Lung (tissue), 12 donors: ENCODE measurements around the gene COX7A2L. TPM values are rescaled to one million over a fixed set of nuclear protein-coding genes. Genes with fewer than 3 reads are reported as not detected.

ENCODE experiments used
- ATAC-seq: fragments of 200-7000 bp; cut with Tn5 transposase; one replicate; pipeline ENCODE4 v1.9.1; 2020; ENCODE audit warnings: moderate number of reproducible peaks; ENCODE audit not compliant: insufficient read depth, low FRiP score
- DNase-seq, 3 donors: peaks; one replicate each; pipeline ENCODE4 v3.0.0-alpha.2; 2013 to 2017
- H3K27ac ChIP-seq, 2 donors: one replicate each; pipeline ENCODE4 v1.5.1; 2013; ENCODE audit warnings: mild to moderate bottlenecking in 2 of 2, moderate library complexity in 2 of 2, control low read depth in 1 of 2, inconsistent platforms in 1 of 2, low read depth in 1 of 2, low read length in 1 of 2
- H3K27me3 ChIP-seq, 3 donors: one replicate each; pipeline ENCODE4 v1.5.1; 2013; ENCODE audit warnings: low read length in 2 of 3; ENCODE audit not compliant: control insufficient read depth in 3 of 3, insufficient read depth in 3 of 3
- H3K36me3 ChIP-seq, 4 donors: one replicate each; pipeline ENCODE4 v1.5.1; 2013; ENCODE audit warnings: low read length in 4 of 4, mild to moderate bottlenecking in 1 of 4, moderate library complexity in 1 of 4; ENCODE audit not compliant: control insufficient read depth in 4 of 4, insufficient read depth in 4 of 4
- H3K4me1 ChIP-seq, 5 donors: one replicate each; pipeline ENCODE4 v1.5.1; 2013; ENCODE audit warnings: low read length in 5 of 5, mild to moderate bottlenecking in 2 of 5, moderate library complexity in 1 of 5; ENCODE audit not compliant: control insufficient read depth in 5 of 5, insufficient read depth in 5 of 5
- H3K4me3 ChIP-seq: one replicate; pipeline ENCODE4 v1.5.1; 2013; ENCODE audit warnings: mild to moderate bottlenecking, control low read depth, moderate library complexity
- H3K9ac ChIP-seq, 2 donors: one replicate each; pipeline ENCODE4 v1.5.1; 2013; ENCODE audit warnings: low read length in 2 of 2, control low read depth in 1 of 2; ENCODE audit not compliant: insufficient read depth in 1 of 2
- H3K9me3 ChIP-seq, 4 donors: one replicate each; pipeline ENCODE4 v1.5.1; 2013; ENCODE audit warnings: low read length in 3 of 4, mild to moderate bottlenecking in 1 of 4, moderate library complexity in 1 of 4; ENCODE audit not compliant: control insufficient read depth in 4 of 4, insufficient read depth in 3 of 4
- WGBS, 2 donors: extraction: QIAGEN DNeasy Blood & Tissue Kit; methylation state at CpG; one replicate each; pipeline ENCODE4 v1.1.7; 2013; 5-methylcytosine and 5-hydroxymethylcytosine counted together
- polyA plus RNA-seq, 2 donors: library from polyadenylated mRNA; stranded (reverse); fragments of 200-250 nt; gene quantifications; one replicate each; pipeline ENCODE4 v1.2.1, GENCODE V29; 2013
- total RNA-seq, 2 donors: library from RNA; depleted of rRNA in 1 of 2; stranded (reverse); fragments of >200 nt in 1 of 2; gene quantifications; one replicate each; pipeline ENCODE4 v1.2.1, GENCODE V29; 2014 to 2021
- TF ChIP-seq, protein P1 (sequence below): IDR thresholded peaks from 2 replicates; pipeline ENCODE4 v1.5.1; 2012; ENCODE audit warnings: mild to moderate bottlenecking; ENCODE audit errors: control extremely low read depth, extremely low read depth
- donor health status: control.
- donor health status: control.
- donor health status: Bipolar disorder and iron deficiency.
- donor health status: healthy.
- donor health status: DM: yes; HTN: yes; CAD: no.

Gene COX7A2L
- total and polyA plus RNA-seq, 4 donors = 80.4 to 113 (median 103) TPM

DNA sequence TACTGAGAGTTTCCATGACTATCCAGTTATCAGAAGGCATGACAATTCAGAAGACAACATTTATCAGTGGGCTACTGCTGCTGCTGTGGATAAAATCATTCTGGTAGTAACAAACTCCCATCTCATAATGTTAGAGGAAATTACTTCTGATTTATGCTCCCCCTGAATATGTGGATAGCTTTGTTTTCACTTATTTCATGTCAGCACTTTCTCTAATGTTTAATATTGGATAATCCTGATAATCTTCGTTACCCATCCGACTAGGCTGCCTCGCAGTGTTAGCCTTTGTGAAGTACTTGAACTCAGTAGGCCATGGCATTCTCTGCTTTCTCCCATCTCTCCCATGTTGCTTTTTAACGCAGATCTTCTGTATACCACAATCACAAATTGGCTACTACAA, 28.4 kb downstream of the COX7A2L start:
- DNase-seq (no peak), ATAC-seq (no peak)
- Histone ChIP-seq H3K9me3 (no peaks in the 10 kb centered on the region), H3K9ac (no peak overlapping the region), H3K4me1 (peaks cover 0 to 4% (median 0%) of the 10 kb centered on the region in 5 donors), H3K27me3 (no peaks in the 10 kb centered on the region), H3K27ac (no peak overlapping the region), H3K36me3 (peaks cover 16 to 60% (median 23%) of the 10 kb centered on the region in 4 donors), H3K4me3 (no peak overlapping the region)
- 92 to 97% methylated on average over 4 of the region's 4 CpGs for WGBS, 2 donors
- TF ChIP-seq, protein P1, sequence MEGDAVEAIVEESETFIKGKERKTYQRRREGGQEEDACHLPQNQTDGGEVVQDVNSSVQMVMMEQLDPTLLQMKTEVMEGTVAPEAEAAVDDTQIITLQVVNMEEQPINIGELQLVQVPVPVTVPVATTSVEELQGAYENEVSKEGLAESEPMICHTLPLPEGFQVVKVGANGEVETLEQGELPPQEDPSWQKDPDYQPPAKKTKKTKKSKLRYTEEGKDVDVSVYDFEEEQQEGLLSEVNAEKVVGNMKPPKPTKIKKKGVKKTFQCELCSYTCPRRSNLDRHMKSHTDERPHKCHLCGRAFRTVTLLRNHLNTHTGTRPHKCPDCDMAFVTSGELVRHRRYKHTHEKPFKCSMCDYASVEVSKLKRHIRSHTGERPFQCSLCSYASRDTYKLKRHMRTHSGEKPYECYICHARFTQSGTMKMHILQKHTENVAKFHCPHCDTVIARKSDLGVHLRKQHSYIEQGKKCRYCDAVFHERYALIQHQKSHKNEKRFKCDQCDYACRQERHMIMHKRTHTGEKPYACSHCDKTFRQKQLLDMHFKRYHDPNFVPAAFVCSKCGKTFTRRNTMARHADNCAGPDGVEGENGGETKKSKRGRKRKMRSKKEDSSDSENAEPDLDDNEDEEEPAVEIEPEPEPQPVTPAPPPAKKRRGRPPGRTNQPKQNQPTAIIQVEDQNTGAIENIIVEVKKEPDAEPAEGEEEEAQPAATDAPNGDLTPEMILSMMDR = no peak

DNA sequence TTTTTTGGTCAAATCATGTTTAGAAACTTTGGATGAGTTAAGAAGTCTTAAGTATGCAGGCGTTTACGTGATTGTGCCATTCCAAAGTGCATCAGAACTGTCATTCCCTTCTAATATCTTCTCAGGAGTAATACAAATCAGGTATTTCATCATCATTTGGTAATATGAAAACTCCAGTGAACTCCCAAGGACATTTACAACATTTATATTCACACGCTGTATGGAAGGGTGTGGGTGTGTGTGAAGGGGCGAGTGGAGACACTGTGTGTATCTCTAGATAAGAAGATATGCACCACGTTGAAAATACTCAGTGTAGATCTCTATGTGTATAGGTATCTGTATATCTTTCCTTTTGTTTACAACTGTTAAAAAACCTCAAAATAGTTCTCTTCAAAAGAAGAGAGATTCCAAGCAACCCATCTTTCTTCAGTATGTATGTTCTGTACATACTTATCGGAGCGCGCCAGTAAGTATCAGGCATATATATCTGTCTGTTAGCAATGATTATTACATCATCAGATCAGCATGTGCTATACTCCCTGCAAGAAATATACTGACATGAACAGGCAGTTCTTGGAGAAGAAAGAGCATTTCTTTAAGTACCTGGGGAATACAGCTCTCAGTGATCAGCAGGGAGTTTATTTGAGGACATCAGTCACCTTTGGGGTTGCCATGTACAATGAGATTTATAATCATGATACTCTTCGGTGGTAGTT, 29.3 kb downstream of the COX7A2L start:
- no peak overlapping the region for H3K27ac ChIP-seq
- ATAC-seq (no peak), DNase-seq (no peak)
- peaks cover 16 to 61% (median 21%) of the 10 kb centered on the region in 4 donors for H3K36me3 ChIP-seq
- no peak overlapping the region for H3K9ac ChIP-seq
- H3K27me3 ChIP-seq = no peaks in the 10 kb centered on the region
- H3K4me3 ChIP-seq = no peak overlapping the region
- no peaks in the 10 kb centered on the region for H3K9me3 ChIP-seq
- peaks cover 0 to 4% (median 0%) of the 10 kb centered on the region in 5 donors for H3K4me1 ChIP-seq
- TF ChIP-seq, protein P1 = no peak
- WGBS, 2 donors = 88 to 90% methylated on average over 9 of the region's 9 CpGs

DNA sequence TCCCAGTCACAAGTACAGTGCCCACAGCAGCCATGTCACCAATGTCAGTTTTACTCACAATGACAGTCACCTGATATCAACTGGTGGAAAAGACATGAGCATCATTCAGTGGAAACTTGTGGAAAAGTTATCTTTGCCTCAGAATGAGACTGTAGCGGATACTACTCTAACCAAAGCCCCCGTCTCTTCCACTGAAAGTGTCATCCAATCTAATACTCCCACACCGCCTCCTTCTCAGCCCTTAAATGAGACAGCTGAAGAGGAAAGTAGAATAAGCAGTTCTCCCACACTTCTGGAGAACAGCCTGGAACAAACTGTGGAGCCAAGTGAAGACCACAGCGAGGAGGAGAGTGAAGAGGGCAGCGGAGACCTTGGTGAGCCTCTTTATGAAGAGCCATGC, 31.3 kb downstream of the COX7A2L start:
- 95 to 99% methylated on average over 5 of the region's 5 CpGs for WGBS, 2 donors
- no peak overlapping the region for H3K4me3 ChIP-seq
- H3K27ac ChIP-seq = no peak overlapping the region
- ATAC-seq (no peak), DNase-seq (no peak)
- peaks cover 16 to 68% (median 19%) of the 10 kb centered on the region in 4 donors for H3K36me3 ChIP-seq
- no peaks in the 10 kb centered on the region for H3K9me3 ChIP-seq
- no peak overlapping the region for H3K9ac ChIP-seq
- H3K4me1 ChIP-seq = peaks cover 0 to 4% (median 0%) of the 10 kb centered on the region in 5 donors
- TF ChIP-seq, protein P1 = no peak
- H3K27me3 ChIP-seq = no peaks in the 10 kb centered on the region

DNA sequence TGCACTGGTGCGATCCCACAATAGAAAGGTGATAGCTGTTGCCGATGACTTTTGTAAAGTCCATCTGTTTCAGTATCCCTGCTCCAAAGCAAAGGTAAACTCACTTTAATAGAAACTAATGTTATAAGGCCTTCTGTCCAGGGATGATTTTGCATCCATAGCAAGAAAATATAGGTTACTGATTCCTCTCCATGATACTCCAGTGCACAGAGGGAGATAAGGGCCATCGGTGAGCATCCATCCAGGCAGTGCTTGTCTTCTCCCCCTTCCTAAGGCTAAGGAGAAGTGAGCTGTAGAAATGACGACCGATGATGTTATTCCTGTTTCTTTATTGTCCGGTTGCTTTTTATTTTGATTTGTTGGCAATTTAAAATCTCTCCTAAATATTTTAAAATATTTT, 32.1 kb downstream of the COX7A2L start:
- H3K4me1 ChIP-seq = peaks cover 0 to 4% (median 0%) of the 10 kb centered on the region in 5 donors
- DNase-seq = no peak
- no peak for ATAC-seq
- H3K9ac ChIP-seq = no peak overlapping the region
- peaks cover 13 to 70% (median 22%) of the 10 kb centered on the region in 4 donors for H3K36me3 ChIP-seq
- no peak overlapping the region for H3K4me3 ChIP-seq
- H3K27me3 ChIP-seq = no peaks in the 10 kb centered on the region
- no peaks in the 10 kb centered on the region for H3K9me3 ChIP-seq
- TF ChIP-seq, protein P1 = no peak
- WGBS, 2 donors = 93 to 94% methylated on average over 6 of the region's 6 CpGs
- no peak overlapping the region for H3K27ac ChIP-seq
